Activated CD8-positive, alpha-beta T cell treated with anti-CD3 and anti-CD28 coated beads for 36 hours (primary cell): ENCODE data around the gene GORASP1. TPM values are rescaled to one million over a fixed set of nuclear protein-coding genes. Genes with fewer than 3 reads are reported as not detected.

ENCODE experiments used
- ATAC-seq: fragments of 200-7000 bp; cut with Tn5 transposase; one replicate; pipeline ENCODE4 v1.10.0; 2021; ENCODE audit warnings: mild to moderate bottlenecking, moderate library complexity
- CTCF ChIA-PET: fragments of 350-600 bp; sonication (Branson Sonifier 250); formaldehyde crosslinking; loops from one replicate; lab custom pipeline; 2021; ENCODE audit warnings: antibody characterized with exemption; lab: Charles Lee
- POLR2A ChIA-PET: fragments of 350-600 bp; sonication (Branson Sonifier 250); formaldehyde crosslinking; loops from one replicate; lab custom pipeline; 2021; ENCODE audit warnings: antibody characterized with exemption; lab: Charles Lee
- DNase-seq: peaks from one replicate; pipeline ENCODE4 v3.0.0-alpha.2; 2020
- H3K27ac Mint-ChIP-seq: one replicate; pipeline ENCODE4 v1.8.0; 2021; ENCODE audit warnings: mild to moderate bottlenecking, mixed read lengths
- H3K27me3 Mint-ChIP-seq: one replicate; pipeline ENCODE4 v1.8.0; 2021; ENCODE audit warnings: mixed read lengths
- H3K36me3 Mint-ChIP-seq: one replicate; pipeline ENCODE4 v1.8.0; 2021; ENCODE audit warnings: low read depth, mixed read lengths
- H3K4me1 Mint-ChIP-seq: one replicate; pipeline ENCODE4 v1.8.0; 2021; ENCODE audit warnings: low read depth, mixed read lengths
- H3K4me3 Mint-ChIP-seq: one replicate; pipeline ENCODE4 v1.8.0; 2021; ENCODE audit warnings: mild to moderate bottlenecking, moderate library complexity, mixed read lengths
- H3K9me3 Mint-ChIP-seq: one replicate; pipeline ENCODE4 v1.8.0; 2021; ENCODE audit warnings: mixed read lengths
- intact Hi-C: fragments of 100-400 bp; cut with micrococcal nuclease; formaldehyde crosslinking; loops from one replicate; pipeline ENCODE4 v1.10.0; 2022
- total RNA-seq, 2 experiments: library from RNA; stranded (reverse); gene quantifications; one replicate each; pipeline ENCODE4 v1.2.3, GENCODE V29; 2021
- TF ChIP-seq, protein P1 (sequence below): fragments of 200-600 bp; IDR thresholded peaks from one replicate; pipeline ENCODE4 v1.8.0; 2022; ENCODE audit warnings: antibody characterized with exemption, mild to moderate bottlenecking

GORASP1 gene
- total RNA-seq, 2 experiments from 2014 or later, result 16.2 to 18.3 TPM

DNA sequence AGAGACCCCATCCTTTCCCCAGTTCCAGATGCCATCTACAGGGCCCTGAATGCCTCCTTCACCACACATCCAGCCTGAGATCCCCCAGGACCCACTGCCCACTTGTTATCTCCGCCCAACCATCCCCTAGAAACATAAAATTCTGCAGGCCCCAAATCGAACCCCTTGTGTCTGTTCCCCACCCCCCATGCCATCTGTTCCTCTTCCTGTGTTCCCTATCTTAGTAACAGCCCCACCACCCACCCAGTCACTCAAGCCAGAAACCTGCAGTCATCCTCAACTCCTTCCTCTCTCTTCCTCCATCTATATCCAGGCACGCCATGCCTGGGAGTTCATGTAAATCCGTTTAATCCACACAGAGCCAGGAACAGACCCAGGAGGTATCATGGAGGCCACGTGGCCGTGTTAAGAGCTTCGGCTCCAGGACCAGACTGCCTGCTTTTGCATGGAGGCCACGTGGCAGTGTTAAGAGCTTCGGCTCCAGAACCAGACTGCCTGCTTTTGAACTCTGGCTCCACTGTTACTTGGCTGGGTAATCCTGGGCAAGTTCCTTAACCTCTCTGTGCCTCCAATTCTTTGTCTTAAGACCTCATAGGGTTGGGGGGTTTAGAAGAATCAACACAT, 41.1 kb upstream of the GORASP1 start:
- Mint-ChIP-seq H3K4me3 (peak overlapping the region; percentile 100), H3K9me3 (no peaks in the 10 kb centered on the region), H3K27me3 (no peaks in the 10 kb centered on the region), H3K27ac (peak overlapping the region; percentile 99), H3K4me1 (peaks cover 63% of the 10 kb centered on the region), H3K36me3 (peaks cover 90% of the 10 kb centered on the region)
- ATAC-seq (no peak), DNase-seq (peak; percentile 45)
- CTCF ChIA-PET, result interaction anchor here (0.5 to 2.0 kb wide), 4 partner anchors 17 to 83 kb away, joined by 3 to 5 read pairs (median 3); no protein-coding TSS in a partner anchor
- TF ChIP-seq, protein P1, sequence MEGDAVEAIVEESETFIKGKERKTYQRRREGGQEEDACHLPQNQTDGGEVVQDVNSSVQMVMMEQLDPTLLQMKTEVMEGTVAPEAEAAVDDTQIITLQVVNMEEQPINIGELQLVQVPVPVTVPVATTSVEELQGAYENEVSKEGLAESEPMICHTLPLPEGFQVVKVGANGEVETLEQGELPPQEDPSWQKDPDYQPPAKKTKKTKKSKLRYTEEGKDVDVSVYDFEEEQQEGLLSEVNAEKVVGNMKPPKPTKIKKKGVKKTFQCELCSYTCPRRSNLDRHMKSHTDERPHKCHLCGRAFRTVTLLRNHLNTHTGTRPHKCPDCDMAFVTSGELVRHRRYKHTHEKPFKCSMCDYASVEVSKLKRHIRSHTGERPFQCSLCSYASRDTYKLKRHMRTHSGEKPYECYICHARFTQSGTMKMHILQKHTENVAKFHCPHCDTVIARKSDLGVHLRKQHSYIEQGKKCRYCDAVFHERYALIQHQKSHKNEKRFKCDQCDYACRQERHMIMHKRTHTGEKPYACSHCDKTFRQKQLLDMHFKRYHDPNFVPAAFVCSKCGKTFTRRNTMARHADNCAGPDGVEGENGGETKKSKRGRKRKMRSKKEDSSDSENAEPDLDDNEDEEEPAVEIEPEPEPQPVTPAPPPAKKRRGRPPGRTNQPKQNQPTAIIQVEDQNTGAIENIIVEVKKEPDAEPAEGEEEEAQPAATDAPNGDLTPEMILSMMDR, result no peak
- POLR2A ChIA-PET, result interaction anchor here (1.0 to 2.5 kb wide), 4 partner anchors 10 to 258 kb away, joined by 3 to 8 read pairs (median 6); partner anchors contain the start of genes RPSA and XIRP1
- intact Hi-C loops, result loop anchor here (5.0 kb wide), 2 partner anchors 34 to 41 kb away; partner anchors contain the start of genes GORASP1 and TTC21A

DNA sequence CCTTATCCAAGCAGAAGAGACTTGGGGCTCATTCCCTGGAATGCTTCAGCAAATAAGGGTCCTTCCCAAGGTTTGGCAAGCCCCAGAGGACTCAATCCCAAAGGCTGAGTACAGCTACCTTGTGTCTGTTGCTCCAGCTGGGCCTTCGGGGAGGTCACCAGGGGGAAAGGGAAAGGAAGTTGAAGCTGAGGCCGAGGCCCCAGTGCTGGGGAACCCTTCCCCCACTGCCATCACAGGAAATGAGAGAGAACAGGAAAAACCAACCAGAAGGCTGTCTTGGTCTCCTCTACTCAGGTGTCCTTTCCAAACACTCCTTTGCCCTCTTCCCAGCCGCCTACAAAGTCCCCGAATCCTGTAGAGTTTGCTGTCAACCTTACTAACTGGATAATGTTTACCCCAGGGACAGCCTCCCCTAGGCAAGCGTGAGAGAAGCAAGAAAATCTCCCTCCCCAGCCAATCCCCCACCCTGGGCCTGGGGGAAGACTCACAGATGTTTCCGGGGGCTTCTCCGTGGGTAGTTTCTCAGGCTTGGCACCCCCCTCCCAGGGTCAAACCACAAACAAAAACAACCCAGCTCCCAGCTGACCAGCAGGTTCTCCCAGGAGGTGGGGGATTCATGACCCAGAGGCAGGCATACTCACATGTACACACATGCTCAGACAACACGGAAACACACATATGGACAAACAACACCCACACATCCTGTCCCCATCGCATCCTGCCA, 40.4 kb upstream of the GORASP1 start:
- Mint-ChIP-seq H3K4me3 (peak overlapping the region; percentile 100), H3K27me3 (no peaks in the 10 kb centered on the region), H3K36me3 (peaks cover 97% of the 10 kb centered on the region), H3K9me3 (no peaks in the 10 kb centered on the region), H3K27ac (peak overlapping the region; percentile 99), H3K4me1 (peaks cover 65% of the 10 kb centered on the region)
- DNase-seq (peak; percentile 66), ATAC-seq (no peak)
- intact Hi-C loops, result loop anchor here (5.0 kb wide), 2 partner anchors 34 to 41 kb away; partner anchors contain the start of genes GORASP1 and TTC21A
- CTCF ChIA-PET, result interaction anchor here (1.1 kb wide), 1 partner anchor 141 kb away, joined by 4 read pairs; no protein-coding TSS in a partner anchor
- TF ChIP-seq, protein P1, result no peak
- POLR2A ChIA-PET, result interaction anchor here (0.7 to 2.5 kb wide), 7 partner anchors 40 to 259 kb away, joined by 3 to 8 read pairs (median 4); partner anchors contain the start of genes GORASP1, RPSA, TTC21A and XIRP1

DNA sequence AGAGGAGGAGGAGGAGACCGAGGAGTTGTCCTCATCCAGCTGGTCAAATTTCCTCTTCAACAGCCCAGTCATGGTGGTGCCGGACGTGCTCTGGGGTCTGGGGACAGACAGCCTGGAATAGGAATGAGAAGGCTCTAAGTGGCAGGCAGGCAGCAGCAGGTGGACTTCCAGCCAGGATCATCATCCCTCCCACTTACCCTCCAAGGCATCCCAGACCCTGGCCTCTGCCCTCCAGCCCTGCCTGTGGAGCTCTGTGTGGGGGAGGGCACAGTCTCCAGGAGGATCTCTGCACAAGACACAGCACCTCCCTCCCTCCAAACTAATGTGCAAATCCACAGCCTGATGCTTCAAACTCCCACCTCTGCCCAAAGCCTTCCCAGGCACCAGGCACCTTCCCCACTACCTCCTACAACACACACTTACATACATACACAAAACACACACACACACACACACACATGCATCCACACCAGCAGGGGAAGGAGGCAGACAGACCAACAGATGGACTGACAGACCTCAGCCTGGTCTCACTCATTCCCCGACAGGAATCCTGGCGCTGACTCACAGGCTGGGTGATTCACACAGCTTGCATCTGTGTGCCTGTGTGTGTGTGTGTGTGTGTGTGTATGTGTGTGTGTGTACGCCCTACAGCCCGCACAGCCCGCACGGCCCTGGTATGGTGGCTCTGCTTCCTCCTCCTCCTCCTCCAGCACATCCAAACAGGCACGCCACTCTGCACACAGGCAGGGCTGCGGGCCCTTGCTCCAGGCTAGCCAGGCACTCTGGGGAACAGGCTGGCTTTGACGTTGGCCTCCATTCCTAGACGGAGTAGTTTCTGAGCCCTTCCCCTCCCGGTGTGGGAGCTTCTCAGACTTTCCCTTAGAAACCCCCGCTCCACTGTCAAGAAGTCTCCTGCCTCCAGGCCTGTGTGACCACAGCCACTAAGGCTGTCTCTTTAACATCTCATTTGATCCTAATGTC, 39.5 kb upstream of the GORASP1 start:
- H3K27me3 Mint-ChIP-seq, result no peaks in the 10 kb centered on the region
- peak overlapping the region; percentile 99 for H3K27ac Mint-ChIP-seq
- H3K4me1 Mint-ChIP-seq, result peaks cover 71% of the 10 kb centered on the region
- DNase-seq (peak; percentile 83), ATAC-seq (peak; percentile 57)
- peak overlapping the region; percentile 100 for H3K4me3 Mint-ChIP-seq
- POLR2A ChIA-PET, result interaction anchor here (0.9 to 2.5 kb wide), 10 partner anchors 23 to 260 kb away, joined by 3 to 8 read pairs (median 4); partner anchors contain the start of genes RPSA and XIRP1
- TF ChIP-seq, protein P1, result no peak
- intact Hi-C loops, result loop anchor here (5.0 kb wide), 2 partner anchors 35 to 40 kb away; partner anchors contain the start of genes GORASP1 and TTC21A
- no peaks in the 10 kb centered on the region for H3K9me3 Mint-ChIP-seq
- H3K36me3 Mint-ChIP-seq, result peaks cover 97% of the 10 kb centered on the region
- CTCF ChIA-PET, result interaction anchor here (1.1 to 1.5 kb wide), 2 partner anchors 142 kb away, joined by 4 to 5 read pairs; no protein-coding TSS in a partner anchor

DNA sequence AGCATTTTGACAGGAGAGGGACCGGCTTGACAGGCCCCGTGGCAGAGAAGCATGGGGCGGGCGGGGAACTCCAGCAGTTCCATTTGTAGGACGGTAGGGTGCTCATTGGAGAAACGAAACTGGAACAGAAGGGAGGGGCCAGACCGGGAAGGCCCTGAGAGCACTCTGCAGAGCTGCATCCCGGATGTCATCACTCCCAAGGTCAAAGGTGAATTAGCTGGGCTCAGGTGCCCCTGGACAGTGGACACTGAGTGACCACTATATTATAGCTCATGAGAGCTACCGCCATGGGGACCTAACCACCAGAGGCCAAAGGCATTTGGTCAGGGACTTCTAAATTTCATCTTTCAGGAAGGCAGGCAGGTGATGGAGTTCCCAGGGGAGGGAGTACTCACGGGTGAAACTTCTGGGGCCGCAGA, 38.7 kb upstream of the GORASP1 start:
- DNase-seq (no peak), ATAC-seq (no peak)
- peak overlapping the region; percentile 99 for H3K27ac Mint-ChIP-seq
- ChIA-PET CTCF (interaction anchor here (1.5 kb wide), 2 partner anchors 142 to 145 kb away, joined by 5 to 6 read pairs; no protein-coding TSS in a partner anchor), POLR2A (interaction anchor here (0.6 to 1.6 kb wide), 10 partner anchors 13 to 261 kb away, joined by 3 to 5 read pairs (median 4); partner anchors contain the start of genes RPSA and XIRP1)
- TF ChIP-seq, protein P1, result no peak
- H3K4me1 Mint-ChIP-seq, result peaks cover 75% of the 10 kb centered on the region
- no peaks in the 10 kb centered on the region for H3K27me3 Mint-ChIP-seq
- peaks cover 96% of the 10 kb centered on the region for H3K36me3 Mint-ChIP-seq
- peak overlapping the region; percentile 100 for H3K4me3 Mint-ChIP-seq
- intact Hi-C loops, result loop anchor here (5.0 kb wide), 2 partner anchors 36 to 39 kb away; partner anchors contain the start of genes GORASP1 and TTC21A
- no peaks in the 10 kb centered on the region for H3K9me3 Mint-ChIP-seq
